BLaER1 treated with 17β-estradiol and CSF1 and Interleukin-3, amounts not matched to agents 10 nM and 100 nM (cell line): ENCODE measurements around the gene SH3PXD2A.

Experiments used
- H3K27ac ChIP-seq, 11 experiments: shearing (Covaris generic); formaldehyde crosslinking; 2 replicates each; pipeline ENCODE4 v1.8.1; 2022
- H3K27me3 ChIP-seq, 11 experiments: shearing (Covaris generic); formaldehyde crosslinking; 2 replicates each; pipeline ENCODE4 v1.8.1; 2022
- H3K36me3 ChIP-seq, 11 experiments: shearing (Covaris generic); formaldehyde crosslinking; 2 replicates each; pipeline ENCODE4 v1.8.1; 2022
- H3K4me1 ChIP-seq, 10 experiments: shearing (Covaris generic); formaldehyde crosslinking; 2 replicates each; pipeline ENCODE4 v1.8.1; 2022
- H3K4me2 ChIP-seq, 11 experiments: shearing (Covaris generic); formaldehyde crosslinking; 2 replicates each; pipeline ENCODE4 v1.8.1; 2022
- H3K4me3 ChIP-seq, 10 experiments: shearing (Covaris generic); formaldehyde crosslinking; 2 replicates each; pipeline ENCODE4 v1.8.1; 2022
- H3K9ac ChIP-seq, 11 experiments: shearing (Covaris generic); formaldehyde crosslinking; 2 replicates each; pipeline ENCODE4 v1.8.1; 2022
- H3K9me3 ChIP-seq, 11 experiments: shearing (Covaris generic); formaldehyde crosslinking; replicated peaks in 1 of 11; 2 replicates each; pipeline ENCODE4 v1.8.1; 2022
- H4K20me1 ChIP-seq, 11 experiments: shearing (Covaris generic); formaldehyde crosslinking; 2 replicates each; pipeline ENCODE4 v1.8.1; 2022
- Cebpa-rat ChIP-seq, 11 experiments: shearing (Covaris generic); IDR thresholded peaks; 2 replicates each; pipeline ENCODE4 v1.8.1; 2022

SH3PXD2A gene

DNA sequence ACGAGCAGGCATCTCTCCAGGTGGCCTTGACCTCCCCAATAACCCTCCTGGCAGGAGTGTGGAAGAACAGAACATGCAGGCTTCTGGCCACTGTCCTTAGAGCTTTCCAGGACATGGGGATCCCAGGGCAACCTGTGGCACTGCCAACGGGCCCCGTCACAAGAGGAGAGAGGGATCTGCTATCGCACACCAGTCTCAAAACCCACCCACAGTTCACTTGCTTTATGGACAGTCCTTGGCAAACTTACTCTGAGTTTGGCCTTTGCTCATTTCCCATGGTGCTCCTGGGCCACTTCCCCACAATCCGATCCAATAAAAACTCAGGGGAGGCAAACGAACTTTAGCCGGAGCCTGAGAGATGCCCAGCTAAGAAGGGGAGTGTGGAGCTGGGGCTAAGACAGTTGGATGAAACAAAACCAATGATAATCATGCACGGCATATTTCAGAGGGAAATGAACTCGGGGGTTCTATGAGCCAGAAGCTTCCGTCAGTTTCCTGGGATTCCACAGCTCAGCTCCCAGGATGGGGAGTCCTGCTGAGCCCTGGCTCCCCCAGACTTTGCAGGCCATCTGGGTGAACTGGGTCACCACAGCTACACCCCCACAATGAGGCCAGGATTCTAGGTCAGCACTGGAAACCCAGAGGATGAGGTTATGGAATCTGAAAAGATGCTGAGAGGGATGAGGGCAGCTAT is 203.4 kb downstream of the SH3PXD2A start:
- peak overlapping the region in 7 of 11 experiments; percentile 20 to 63 (median 46); a peak in 9 of 22 replicates for H3K4me2 ChIP-seq
- TF ChIP-seq Cebpa-rat (IDR thresholded peaks at IDR 0.05): no peak
- no peaks in the 10 kb centered on the region for H3K9me3 ChIP-seq
- peaks cover 69 to 99% (median 85%) of the 10 kb centered on the region in 11 experiments for H4K20me1 ChIP-seq
- peak overlapping the region in 4 of 11 experiments; percentile 5 to 45 (median 18); a peak in 7 of 22 replicates for H3K27ac ChIP-seq
- H3K27me3 ChIP-seq: no peaks in the 10 kb centered on the region
- no peak overlapping the region for H3K4me3 ChIP-seq
- no peak overlapping the region; a peak in 2 of 22 replicates for H3K9ac ChIP-seq
- peaks cover 31 to 71% (median 58%) of the 10 kb centered on the region in 10 experiments for H3K4me1 ChIP-seq
- H3K36me3 ChIP-seq: peaks cover 71 to 100% (median 99%) of the 10 kb centered on the region in 11 experiments

DNA sequence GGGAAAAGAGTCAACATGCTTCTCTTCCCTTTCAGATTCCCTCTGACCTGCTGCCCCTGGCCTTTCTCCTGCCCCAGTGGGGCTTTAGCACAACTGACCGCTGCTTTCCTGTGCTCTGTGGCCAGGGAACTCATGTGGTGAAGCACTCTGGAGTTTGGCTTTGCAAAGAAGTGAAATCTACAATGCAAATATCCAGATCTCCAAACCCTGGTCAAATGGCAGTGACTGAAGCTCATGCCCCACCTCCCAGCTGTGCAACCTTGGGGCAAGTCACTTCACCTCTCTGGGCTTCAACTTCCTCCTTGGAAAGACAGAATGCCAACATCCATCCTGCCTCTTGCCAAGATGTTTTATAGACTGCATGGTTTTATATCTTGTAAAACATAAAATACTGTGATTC is 204.0 kb downstream of the SH3PXD2A start:
- Histone ChIP-seq H3K27me3 (no peaks in the 10 kb centered on the region), H3K27ac (peak overlapping the region in 1 of 11 experiments; percentile 45; a peak in 2 of 22 replicates), H4K20me1 (peaks cover 72 to 99% (median 85%) of the 10 kb centered on the region in 11 experiments), H3K4me3 (no peak overlapping the region), H3K4me1 (peaks cover 37 to 77% (median 64%) of the 10 kb centered on the region in 10 experiments), H3K9me3 (no peaks in the 10 kb centered on the region), H3K4me2 (no peak overlapping the region), H3K36me3 (peaks cover 71 to 100% (median 99%) of the 10 kb centered on the region in 11 experiments), H3K9ac (0 out of 22 replicates have a peak overlapping the region, but pooled peaks of 1 of the 11 experiments have one; percentile 12)
- no peak for TF ChIP-seq Cebpa-rat (IDR thresholded peaks at IDR 0.05)

DNA sequence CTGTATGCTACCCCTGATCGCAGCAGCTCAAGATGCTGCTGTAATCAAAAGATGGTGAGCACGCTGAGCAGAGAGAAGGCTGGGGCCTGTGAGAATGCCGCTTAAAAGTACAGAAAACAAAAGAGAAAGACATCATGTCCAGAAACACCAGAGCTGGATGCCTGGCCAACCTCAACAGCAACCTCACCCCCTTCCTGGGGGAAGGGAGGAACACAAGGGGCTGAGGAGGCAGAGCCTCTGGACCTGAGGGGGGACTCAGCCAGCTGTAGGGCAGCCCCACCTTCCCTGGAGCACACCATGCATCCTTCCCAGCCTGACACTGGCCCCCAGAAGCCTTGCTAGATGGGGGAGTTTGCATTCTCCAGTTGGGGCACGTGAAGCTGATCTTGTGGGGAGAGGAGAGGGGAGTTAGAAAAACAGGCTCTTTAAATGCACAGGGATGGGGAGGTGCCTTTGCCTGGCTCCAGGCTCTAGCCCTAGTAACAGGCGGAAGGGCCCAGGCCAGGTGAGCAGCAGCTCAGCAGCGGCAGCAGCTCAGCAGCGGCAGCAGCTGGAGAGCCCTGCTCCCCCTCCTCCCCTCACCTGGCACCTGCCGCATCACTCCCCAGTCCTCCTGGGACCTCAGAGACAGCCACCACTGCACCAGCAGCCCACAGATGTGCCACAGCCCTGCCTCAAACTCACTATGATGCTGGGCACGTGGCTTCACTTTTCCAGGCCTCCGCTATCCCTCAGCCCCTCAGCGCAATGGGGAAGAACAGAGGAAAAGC is 205.5 kb downstream of the SH3PXD2A start:
- Histone ChIP-seq H3K4me3 (no peak overlapping the region), H3K9ac (no peak overlapping the region), H3K4me2 (peak overlapping the region in 4 of 11 experiments; percentile 2 to 20 (median 16); a peak in 3 of 22 replicates), H3K27me3 (no peaks in the 10 kb centered on the region), H3K36me3 (peaks cover 56 to 91% (median 84%) of the 10 kb centered on the region in 11 experiments), H4K20me1 (peaks cover 80 to 99% (median 89%) of the 10 kb centered on the region in 11 experiments), H3K9me3 (no peaks in the 10 kb centered on the region), H3K4me1 (peaks cover 52 to 92% (median 79%) of the 10 kb centered on the region in 10 experiments), H3K27ac (peak overlapping the region in 1 of 11 experiments; percentile 42; a peak in 1 of 22 replicates)
- TF ChIP-seq Cebpa-rat (IDR thresholded peaks at IDR 0.05): no peak

DNA sequence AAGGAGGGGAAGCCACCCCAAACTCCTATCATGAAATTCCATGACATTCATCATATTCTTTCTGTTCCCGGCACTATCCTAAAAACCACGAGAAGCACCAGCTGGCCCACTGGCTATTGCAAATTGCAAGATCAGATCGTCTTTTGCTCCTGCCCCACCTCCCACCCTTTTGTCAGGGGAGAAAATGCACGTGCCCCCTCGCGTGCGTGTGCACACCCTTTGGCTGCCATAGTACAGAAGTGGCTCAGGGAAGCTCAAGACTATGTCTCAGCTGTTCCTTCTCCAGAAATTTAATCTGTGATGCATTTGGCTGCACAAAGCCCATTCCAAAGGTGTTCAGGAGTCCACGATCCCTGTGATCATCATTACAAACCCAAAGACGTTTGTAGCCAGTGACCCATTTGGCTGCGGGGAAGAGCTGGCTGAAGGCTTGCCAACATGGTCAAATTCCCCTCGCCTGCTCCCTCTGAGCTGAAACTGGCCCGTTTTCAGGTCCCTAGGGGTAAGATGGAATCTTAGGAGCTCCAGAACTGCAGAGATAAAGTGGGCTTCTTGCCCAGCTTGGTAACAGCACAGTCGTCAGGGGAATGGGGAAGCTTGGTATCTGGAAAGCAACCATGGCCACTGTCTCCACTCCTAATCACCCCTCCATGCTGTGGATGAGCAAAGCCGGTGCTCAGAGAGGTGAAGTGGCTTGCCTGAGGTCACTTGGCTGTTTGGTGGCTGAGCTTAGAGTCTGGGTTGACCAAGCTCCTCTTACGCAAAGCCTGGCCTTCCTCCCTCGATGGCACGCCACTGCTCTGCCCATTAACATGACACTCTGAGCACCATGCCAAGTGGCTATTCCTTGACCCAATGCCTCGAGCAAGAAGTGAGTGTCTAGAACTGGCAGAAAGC is 206.5 kb downstream of the SH3PXD2A start:
- Histone ChIP-seq H3K4me1 (peaks cover 62 to 99% (median 85%) of the 10 kb centered on the region in 10 experiments), H3K36me3 (peaks cover 56 to 88% (median 80%) of the 10 kb centered on the region in 11 experiments), H3K4me2 (peak overlapping the region in 6 of 11 experiments; percentile 3 to 95 (median 80); a peak in 4 of 22 replicates), H3K27me3 (no peaks in the 10 kb centered on the region), H4K20me1 (peaks cover 74 to 99% (median 84%) of the 10 kb centered on the region in 11 experiments), H3K27ac (peak overlapping the region in 1 of 11 experiments; percentile 42; a peak in 2 of 22 replicates), H3K4me3 (no peak overlapping the region), H3K9me3 (no peaks in the 10 kb centered on the region), H3K9ac (no peak overlapping the region)
- TF ChIP-seq Cebpa-rat (IDR thresholded peaks at IDR 0.05): no peak

DNA sequence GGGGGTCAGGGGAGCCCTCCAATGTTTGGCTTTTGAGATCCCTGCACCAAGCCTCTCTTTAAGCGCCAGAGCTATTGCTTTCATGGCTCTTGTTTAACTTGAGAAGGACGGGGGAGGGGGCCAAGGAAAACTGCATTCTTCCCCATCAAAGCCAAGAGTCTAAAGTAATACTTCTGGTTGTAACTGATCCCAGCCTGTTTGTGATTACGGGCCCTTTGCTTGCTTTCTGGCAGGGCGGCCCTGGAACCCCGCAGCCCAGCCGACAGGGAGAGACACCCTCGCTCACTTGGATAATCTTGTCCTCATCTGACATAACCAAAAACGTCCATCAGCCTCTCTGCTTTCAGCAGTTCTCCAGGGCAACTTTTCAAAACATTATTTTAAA is 207.1 kb downstream of the SH3PXD2A start:
- Histone ChIP-seq H3K4me3 (no peak overlapping the region), H3K36me3 (peaks cover 62 to 88% (median 80%) of the 10 kb centered on the region in 11 experiments), H3K4me1 (peaks cover 64 to 99% (median 86%) of the 10 kb centered on the region in 10 experiments), H3K4me2 (peak overlapping the region in 9 of 11 experiments; percentile 64 to 95 (median 84); a peak in 10 of 22 replicates), H3K9me3 (no peaks in the 10 kb centered on the region), H3K27me3 (no peaks in the 10 kb centered on the region), H3K9ac (no peak overlapping the region), H4K20me1 (peaks cover 68 to 99% (median 77%) of the 10 kb centered on the region in 11 experiments), H3K27ac (no peak overlapping the region)
- no peak for TF ChIP-seq Cebpa-rat (IDR thresholded peaks at IDR 0.05)

DNA sequence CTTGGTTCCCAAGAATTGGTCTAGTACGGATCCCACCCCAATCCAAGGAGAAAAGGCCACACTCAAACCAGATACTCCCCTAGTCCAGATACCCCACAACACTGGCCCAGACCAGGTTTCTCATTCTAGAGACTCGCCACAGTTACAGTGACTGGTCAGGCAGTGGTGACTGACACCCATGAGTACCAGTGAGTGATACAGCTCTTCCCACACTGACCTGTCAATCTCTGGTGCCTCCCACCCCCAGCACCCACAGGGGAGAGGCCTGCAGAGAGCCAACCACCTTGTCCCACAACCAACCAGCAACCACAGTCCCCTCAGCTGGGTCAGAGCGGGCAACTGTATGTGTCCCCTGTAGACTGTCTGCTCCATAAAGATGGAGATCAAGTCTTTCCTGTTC is 209.1 kb downstream of the SH3PXD2A start:
- Histone ChIP-seq H3K9me3 (no peaks in the 10 kb centered on the region), H3K4me3 (no peak overlapping the region), H3K27ac (peak overlapping the region; percentile 6 to 73 (median 65); a peak in 21 of 22 replicates), H3K9ac (peak overlapping the region in 8 of 11 experiments; percentile 16 to 49 (median 23); a peak in 6 of 22 replicates), H4K20me1 (peaks cover 52 to 99% (median 62%) of the 10 kb centered on the region in 11 experiments), H3K36me3 (peaks cover 65 to 88% (median 81%) of the 10 kb centered on the region in 11 experiments), H3K4me1 (peaks cover 62 to 88% (median 76%) of the 10 kb centered on the region in 10 experiments), H3K27me3 (no peaks in the 10 kb centered on the region), H3K4me2 (peak overlapping the region; percentile 64 to 95 (median 84))
- no peak for TF ChIP-seq Cebpa-rat (IDR thresholded peaks at IDR 0.05)

DNA sequence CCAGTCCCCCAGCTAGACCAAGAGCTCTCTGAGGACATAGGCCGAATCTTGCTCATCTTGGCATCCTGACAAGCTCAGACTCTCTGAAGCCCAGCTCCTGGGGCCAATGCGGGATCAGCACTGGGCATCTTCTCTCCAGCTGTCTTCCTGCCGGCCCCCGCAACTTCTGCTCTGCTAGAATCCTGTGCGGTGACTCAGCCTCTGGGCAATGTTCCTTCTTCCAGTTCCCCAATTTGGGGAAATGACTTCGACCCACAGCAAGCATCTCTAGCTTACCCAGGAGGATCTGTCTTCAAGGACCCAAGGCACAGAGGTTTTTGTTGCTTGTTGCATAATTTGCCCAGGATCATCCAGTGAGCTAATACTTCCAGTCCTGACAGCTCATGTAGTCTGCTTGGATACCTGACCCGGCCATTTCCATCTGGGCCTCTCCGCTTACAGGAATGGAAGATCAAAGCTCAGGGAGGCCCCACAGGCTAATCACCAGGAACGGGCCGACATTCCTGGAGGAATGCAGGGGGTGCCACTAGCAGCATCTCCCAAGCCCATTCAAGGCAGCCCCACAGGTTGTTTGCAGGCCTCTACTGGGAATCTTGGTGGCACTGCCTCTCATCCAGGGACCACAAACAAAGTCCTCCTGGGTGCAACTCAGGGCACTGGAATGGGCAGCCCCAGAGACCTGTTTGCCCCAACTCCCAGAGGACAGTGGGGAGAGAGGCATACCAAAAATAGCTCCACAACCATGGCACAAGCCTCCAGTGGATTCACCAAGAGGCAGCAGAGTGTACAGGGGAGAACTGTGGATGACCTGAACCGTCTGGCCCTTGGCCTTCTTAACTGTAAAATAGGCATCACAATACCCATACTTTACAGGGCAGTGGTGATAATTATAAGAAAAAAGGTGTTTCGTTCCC is 210.0 kb downstream of the SH3PXD2A start:
- Histone ChIP-seq H4K20me1 (peaks cover 52 to 99% (median 59%) of the 10 kb centered on the region in 11 experiments), H3K36me3 (peaks cover 64 to 88% (median 78%) of the 10 kb centered on the region in 11 experiments), H3K9ac (peak overlapping the region in 9 of 11 experiments; percentile 16 to 49 (median 34); a peak in 13 of 22 replicates), H3K4me3 (peak overlapping the region in 3 of 10 experiments; percentile 8 to 10 (median 8); a peak in 2 of 20 replicates), H3K27ac (peak overlapping the region; percentile 3 to 73 (median 66); a peak in 19 of 22 replicates), H3K4me2 (peak overlapping the region; percentile 64 to 95 (median 84)), H3K27me3 (no peaks in the 10 kb centered on the region), H3K9me3 (no peaks in the 10 kb centered on the region), H3K4me1 (peaks cover 65 to 89% (median 79%) of the 10 kb centered on the region in 10 experiments)
- peak in 6 of 11 experiments; percentile 36 to 64 (median 56); a peak in 9 of 22 replicates for TF ChIP-seq Cebpa-rat (IDR thresholded peaks at IDR 0.05)
